Liver (tissue), 9 donors: Measurements from ENCODE around the gene TERF2IP. TPM values are rescaled to one million over a fixed set of nuclear protein-coding genes. Genes with fewer than 3 reads are reported as not detected.

Experiments used
- DNase-seq: peaks from one replicate; pipeline ENCODE4 v3.0.0-alpha.2; 2017; ENCODE audit warnings: low spot score
- H3K27ac ChIP-seq, 2 donors: one replicate each; pipeline ENCODE4 v1.7.0; 2013; ENCODE audit warnings: inconsistent platforms in 2 of 2, low read length in 2 of 2, control low read depth in 1 of 2, low read depth in 1 of 2, mild to moderate bottlenecking in 1 of 2
- H3K27me3 ChIP-seq, 4 donors: one replicate each; pipeline versions ENCODE4 v1.6.1 to v1.7.0; 2013; ENCODE audit warnings: low read length in 3 of 4, inconsistent platforms in 1 of 4, mild to moderate bottlenecking in 1 of 4, moderate library complexity in 1 of 4; ENCODE audit not compliant: control insufficient read depth in 4 of 4, insufficient read depth in 4 of 4
- H3K36me3 ChIP-seq, 4 donors: one replicate each; pipeline versions ENCODE4 v1.6.1 to v1.7.0; 2013; ENCODE audit warnings: low read length in 3 of 4, mild to moderate bottlenecking in 3 of 4, low read depth in 1 of 4, moderate library complexity in 1 of 4; ENCODE audit not compliant: control insufficient read depth in 4 of 4, insufficient read depth in 3 of 4
- H3K4me1 ChIP-seq, 4 donors: one replicate each; pipeline versions ENCODE4 v1.6.1 to v1.7.0; 2013; ENCODE audit warnings: low read length in 3 of 4, mild to moderate bottlenecking in 3 of 4, moderate library complexity in 1 of 4; ENCODE audit not compliant: control insufficient read depth in 4 of 4, insufficient read depth in 4 of 4
- H3K4me3 ChIP-seq, 3 donors: one replicate each; pipeline versions ENCODE4 v1.6.1 to v1.7.0; 2013; ENCODE audit warnings: low read length in 3 of 3, control low read depth in 1 of 3, low read depth in 1 of 3, mild to moderate bottlenecking in 1 of 3
- H3K9ac ChIP-seq, 2 donors: one replicate each; pipeline ENCODE4 v1.7.0; 2013; ENCODE audit warnings: low read length in 2 of 2, mild to moderate bottlenecking in 2 of 2, moderate library complexity in 2 of 2, control low read depth in 1 of 2, low read depth in 1 of 2
- H3K9me3 ChIP-seq, 4 donors: one replicate each; pipeline versions ENCODE4 v1.6.1 to v1.7.0; 2013; ENCODE audit warnings: low read length in 3 of 4; ENCODE audit not compliant: control insufficient read depth in 4 of 4
- CTCF ChIP-seq: fragments of 150-350 bp; IDR thresholded peaks from 2 replicates; pipeline ENCODE4 v1.5.1; 2017; ENCODE audit warnings: improper control_type of control experiment, low read depth, low read length; ENCODE audit not compliant: missing input control
- EGR1 ChIP-seq, 2 donors: IDR thresholded peaks; 2 replicates each; pipeline ENCODE4 v1.6.1; 2016 to 2018; ENCODE audit warnings: antibody characterized with exemption in 2 of 2, low read depth in 2 of 2
- FOXA1 ChIP-seq: IDR thresholded peaks from 2 replicates; pipeline ENCODE4 v1.6.1; 2016; ENCODE audit warnings: antibody characterized with exemption
- FOXA2 ChIP-seq: IDR thresholded peaks from 2 replicates; pipeline ENCODE4 v1.6.1; 2016; ENCODE audit warnings: antibody characterized with exemption
- MAX ChIP-seq: IDR thresholded peaks from 2 replicates; pipeline ENCODE4 v1.6.1; 2016; ENCODE audit warnings: antibody characterized with exemption
- REST ChIP-seq: IDR thresholded peaks from 2 replicates; pipeline ENCODE4 v1.6.1; 2016; ENCODE audit warnings: antibody characterized with exemption, mild to moderate bottlenecking
- SP1 ChIP-seq: IDR thresholded peaks from 2 replicates; pipeline ENCODE4 v1.6.1; 2018; ENCODE audit warnings: antibody characterized with exemption, mild to moderate bottlenecking
- YY1 ChIP-seq: IDR thresholded peaks from 2 replicates; pipeline ENCODE4 v1.6.1; 2016; ENCODE audit warnings: antibody characterized with exemption, mild to moderate bottlenecking
- WGBS: extraction: QIAGEN DNeasy Blood & Tissue Kit; methylation state at CpG from one replicate; pipeline ENCODE4 v1.1.7; 2013; 5-methylcytosine and 5-hydroxymethylcytosine counted together
- polyA plus RNA-seq, 2 donors: library from polyadenylated mRNA; stranded (reverse) in 1 of 2; unstranded in 1 of 2; fragments of 200-250 nt in 1 of 2; fragments of >200 nt in 1 of 2; fragmentation: Nextera tagmentation in 1 of 2; extraction: Ambion mirVana in 1 of 2; gene quantifications; one replicate each; pipeline versions ENCODE4 v1.2.1 to v1.2.3, GENCODE V29; 2013 to 2015
- total RNA-seq, 2 donors: library from RNA; depleted of rRNA; stranded (reverse); fragments of >200 nt; gene quantifications; one replicate each; pipeline ENCODE4 v1.2.3, GENCODE V29; 2014
- TF ChIP-seq, protein P1 (sequence below): IDR thresholded peaks from 2 replicates; pipeline ENCODE4 v1.6.1; 2016; ENCODE audit warnings: antibody characterized with exemption
- TF ChIP-seq, protein P2 (sequence below): IDR thresholded peaks from 2 replicates; pipeline ENCODE4 v1.6.1; 2016; ENCODE audit warnings: antibody characterized with exemption
- donor health status: healthy.
- donor health status: healthy.
- donor health status: healthy.
- donor health status: healthy.
- donor health status: healthy.

Gene TERF2IP
- total and polyA plus RNA-seq, 4 donors = 21.7 to 69.5 (median 23.2) TPM

GRCh38 chr16:75599452-75600277 lies 47.9 kb upstream of the TERF2IP start:
- H3K36me3 ChIP-seq = peaks cover 5 to 40% (median 37%) of the 10 kb centered on the region in 4 donors
- 92% methylated on average over 6 of the region's 6 CpGs for WGBS
- H3K9ac ChIP-seq = no peak overlapping the region
- no peaks in the 10 kb centered on the region for H3K4me1 ChIP-seq
- H3K27me3 ChIP-seq = no peaks in the 10 kb centered on the region
- no peak overlapping the region for H3K4me3 ChIP-seq
- H3K9me3 ChIP-seq = no peaks in the 10 kb centered on the region
- H3K27ac ChIP-seq = no peak overlapping the region
- no peak for DNase-seq
- TF ChIP-seq MAX (no peak), FOXA1 (no peak), CTCF (no peak)

GRCh38 chr16:75603241-75603640 lies 44.3 kb upstream of the TERF2IP start:
- TF ChIP-seq FOXA2 (no peak), SP1 (no peak)
- WGBS = 94% methylated on average over 4 of the region's 4 CpGs
- H3K4me1 ChIP-seq = no peaks in the 10 kb centered on the region
- no peaks in the 10 kb centered on the region for H3K27me3 ChIP-seq
- H3K9ac ChIP-seq = no peak overlapping the region
- no peak for DNase-seq
- H3K4me3 ChIP-seq = no peak overlapping the region
- H3K27ac ChIP-seq = no peak overlapping the region
- H3K36me3 ChIP-seq = peaks cover 5 to 49% (median 44%) of the 10 kb centered on the region in 4 donors
- H3K9me3 ChIP-seq = no peaks in the 10 kb centered on the region

DNA sequence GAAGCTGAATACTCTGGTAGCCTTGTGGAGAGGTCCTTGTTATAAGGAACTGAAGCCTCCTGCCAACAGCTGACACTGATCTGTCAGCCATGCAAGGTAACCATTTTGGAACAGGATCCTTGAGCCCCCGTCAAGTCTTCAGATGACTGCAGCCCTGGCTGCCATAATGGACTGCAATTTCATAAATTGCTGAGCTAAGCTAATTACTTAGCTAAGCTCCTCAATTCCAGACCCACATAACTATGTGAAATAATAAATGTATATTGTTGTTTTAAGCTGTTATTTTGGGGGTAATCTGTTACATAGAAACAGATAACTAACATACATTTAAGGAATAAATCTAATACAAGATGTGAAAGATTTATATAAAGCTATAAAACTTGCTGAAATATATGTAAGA lies 41.1 kb upstream of the TERF2IP start:
- Histone ChIP-seq H3K36me3 (peaks cover 6 to 54% (median 46%) of the 10 kb centered on the region in 4 donors), H3K9me3 (no peaks in the 10 kb centered on the region), H3K4me1 (no peaks in the 10 kb centered on the region), H3K27ac (no peak overlapping the region), H3K27me3 (no peaks in the 10 kb centered on the region), H3K4me3 (no peak overlapping the region), H3K9ac (no peak overlapping the region)
- DNase-seq = no peak
- no peak for TF ChIP-seq SP1
- 98% methylated on average over 1 of the region's 1 CpG for WGBS

- Histone ChIP-seq H3K9me3 (no peaks in the 10 kb centered on the region), H3K27ac (no peak overlapping the region), H3K36me3 (peaks cover 6 to 56% (median 34%) of the 10 kb centered on the region in 4 donors), H3K27me3 (no peaks in the 10 kb centered on the region), H3K4me1 (no peaks in the 10 kb centered on the region), H3K9ac (no peak overlapping the region), H3K4me3 (no peak overlapping the region)
- WGBS = 98% methylated on average over 4 of the region's 4 CpGs
- DNase-seq = no peak
- TF ChIP-seq, protein P1, sequence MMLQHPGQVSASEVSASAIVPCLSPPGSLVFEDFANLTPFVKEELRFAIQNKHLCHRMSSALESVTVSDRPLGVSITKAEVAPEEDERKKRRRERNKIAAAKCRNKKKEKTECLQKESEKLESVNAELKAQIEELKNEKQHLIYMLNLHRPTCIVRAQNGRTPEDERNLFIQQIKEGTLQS = no peak
- no peak for TF ChIP-seq EGR1 (IDR thresholded peaks at IDR 0.05; ENCODE audit: low read depth in 2 of 2)
- TF ChIP-seq, protein P2, sequence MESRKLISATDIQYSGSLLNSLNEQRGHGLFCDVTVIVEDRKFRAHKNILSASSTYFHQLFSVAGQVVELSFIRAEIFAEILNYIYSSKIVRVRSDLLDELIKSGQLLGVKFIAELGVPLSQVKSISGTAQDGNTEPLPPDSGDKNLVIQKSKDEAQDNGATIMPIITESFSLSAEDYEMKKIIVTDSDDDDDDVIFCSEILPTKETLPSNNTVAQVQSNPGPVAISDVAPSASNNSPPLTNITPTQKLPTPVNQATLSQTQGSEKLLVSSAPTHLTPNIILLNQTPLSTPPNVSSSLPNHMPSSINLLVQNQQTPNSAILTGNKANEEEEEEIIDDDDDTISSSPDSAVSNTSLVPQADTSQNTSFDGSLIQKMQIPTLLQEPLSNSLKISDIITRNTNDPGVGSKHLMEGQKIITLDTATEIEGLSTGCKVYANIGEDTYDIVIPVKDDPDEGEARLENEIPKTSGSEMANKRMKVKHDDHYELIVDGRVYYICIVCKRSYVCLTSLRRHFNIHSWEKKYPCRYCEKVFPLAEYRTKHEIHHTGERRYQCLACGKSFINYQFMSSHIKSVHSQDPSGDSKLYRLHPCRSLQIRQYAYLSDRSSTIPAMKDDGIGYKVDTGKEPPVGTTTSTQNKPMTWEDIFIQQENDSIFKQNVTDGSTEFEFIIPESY = no peak
- no peak for TF ChIP-seq REST
- TF ChIP-seq YY1 = no peak
These were observed 33.3 kb upstream of the TERF2IP start for GRCh38 chr16:75614066-75614897.
